ENCODE measurements around the gene ATOH8.
"Not testable (repeated sequence)": the region's sequence is repeated elsewhere in the genome, so short reads cannot be mapped to it uniquely, and the experiment has no call there.

The ATOH8 gene

DNA sequence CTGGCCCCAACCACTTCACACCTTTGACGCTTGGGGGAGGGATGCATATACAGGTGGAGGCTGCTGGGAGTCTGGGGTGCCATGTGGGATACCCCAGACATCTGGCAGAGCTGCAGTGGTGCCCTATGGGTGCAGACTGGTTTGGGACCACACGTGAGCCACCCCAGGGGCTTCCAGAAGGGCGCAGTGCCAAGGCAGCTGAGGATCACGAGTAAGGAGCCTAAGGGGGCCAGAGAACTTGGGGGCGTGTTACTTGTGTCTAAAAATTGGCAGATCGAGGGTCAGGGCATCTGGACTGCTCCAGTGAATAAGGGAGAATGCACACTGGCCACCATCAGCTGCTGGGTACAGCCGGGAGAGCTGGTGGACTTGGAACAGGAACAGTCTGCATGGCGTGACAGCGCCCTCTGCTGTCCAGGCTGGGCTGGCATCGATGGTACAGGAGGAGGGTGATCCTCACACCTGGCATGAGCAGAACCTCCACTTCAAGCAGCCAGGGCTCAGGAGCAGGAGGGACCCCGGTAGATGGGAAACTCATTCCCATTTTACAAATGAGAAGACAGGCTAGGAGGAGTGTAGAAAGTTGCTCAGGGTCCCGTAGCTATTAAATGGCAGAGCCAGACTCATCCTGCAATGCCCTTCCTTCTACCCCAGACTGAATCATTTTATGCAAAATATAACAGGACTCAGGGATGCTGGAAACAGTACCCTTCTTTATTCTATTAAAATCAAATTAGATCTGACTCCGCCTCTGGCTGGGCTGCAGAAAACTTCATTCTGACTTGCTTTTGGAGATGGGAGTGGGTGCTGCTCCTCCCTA, 60.4 kb downstream of the ATOH8 start:
- Mint-ChIP-seq H3K4me3 (no peak overlapping the region), H3K27me3 (peaks cover 53% of the 10 kb centered on the region), H3K4me1 (peaks cover 8% of the 10 kb centered on the region), H3K27ac (no peak overlapping the region), H3K36me3 (no peaks in the 10 kb centered on the region), H3K9me3 (no peaks in the 10 kb centered on the region)
- peak; percentile 89 for ATAC-seq

- no peak for ATAC-seq
- Mint-ChIP-seq H3K36me3 (no peaks in the 10 kb centered on the region), H3K27ac (no peak overlapping the region), H3K4me3 (no peak overlapping the region), H3K4me1 (peaks cover 8% of the 10 kb centered on the region), H3K27me3 (peaks cover 52% of the 10 kb centered on the region), H3K9me3 (no peaks in the 10 kb centered on the region)
Observed at GRCh38 chr2:85814802-85815550, 61.2 kb downstream of the ATOH8 start.

DNA sequence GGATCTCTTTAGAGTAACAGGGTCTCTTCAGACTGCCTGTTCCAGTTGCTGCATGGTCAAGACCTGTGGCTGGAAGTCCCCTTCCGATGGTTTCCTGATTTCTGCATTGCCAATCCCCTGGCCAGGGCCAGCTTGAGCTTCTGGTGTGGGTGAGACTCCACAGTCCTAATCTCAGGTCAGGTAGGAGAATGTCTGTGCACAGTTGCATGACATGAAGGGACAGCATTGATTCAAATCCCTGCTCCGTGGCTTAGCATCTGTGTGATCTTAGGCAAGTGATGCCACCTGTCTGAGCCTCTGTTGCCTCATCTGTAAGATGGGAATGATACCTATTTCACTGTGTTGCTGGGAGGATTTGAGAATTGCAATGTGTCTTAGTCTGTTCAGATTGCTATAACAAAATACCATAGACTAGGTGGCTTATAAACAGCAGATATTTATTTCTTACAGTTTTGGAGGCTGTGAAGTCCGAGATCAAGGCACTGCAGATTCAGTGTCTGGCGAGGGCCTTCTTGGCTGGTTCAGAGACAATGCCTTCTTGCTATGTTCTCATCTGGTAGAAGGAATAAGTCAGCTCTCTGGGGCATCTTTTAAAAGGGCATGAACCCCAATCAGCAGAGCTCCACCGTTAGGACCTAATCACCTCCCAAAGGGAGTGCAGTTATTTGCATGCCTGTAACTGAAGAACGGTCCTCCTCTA, 66.2 kb downstream of the ATOH8 start:
- peaks cover 21% of the 10 kb centered on the region for H3K27me3 Mint-ChIP-seq
- no peaks in the 10 kb centered on the region for H3K9me3 Mint-ChIP-seq
- no peak overlapping the region for H3K4me3 Mint-ChIP-seq
- H3K36me3 Mint-ChIP-seq: no peaks in the 10 kb centered on the region
- ATAC-seq: no peak
- H3K27ac Mint-ChIP-seq: no peak overlapping the region
- no peaks in the 10 kb centered on the region for H3K4me1 Mint-ChIP-seq

GRCh38 chr2:85822766-85823165, 69.0 kb downstream of the ATOH8 start:
- ATAC-seq: no peak
- H3K4me1 Mint-ChIP-seq: peaks cover 11% of the 10 kb centered on the region
- no peaks in the 10 kb centered on the region for H3K36me3 Mint-ChIP-seq
- H3K4me3 Mint-ChIP-seq: no peak overlapping the region
- peaks cover 17% of the 10 kb centered on the region for H3K27me3 Mint-ChIP-seq
- no peak overlapping the region for H3K27ac Mint-ChIP-seq
- H3K9me3 Mint-ChIP-seq: no peaks in the 10 kb centered on the region

DNA sequence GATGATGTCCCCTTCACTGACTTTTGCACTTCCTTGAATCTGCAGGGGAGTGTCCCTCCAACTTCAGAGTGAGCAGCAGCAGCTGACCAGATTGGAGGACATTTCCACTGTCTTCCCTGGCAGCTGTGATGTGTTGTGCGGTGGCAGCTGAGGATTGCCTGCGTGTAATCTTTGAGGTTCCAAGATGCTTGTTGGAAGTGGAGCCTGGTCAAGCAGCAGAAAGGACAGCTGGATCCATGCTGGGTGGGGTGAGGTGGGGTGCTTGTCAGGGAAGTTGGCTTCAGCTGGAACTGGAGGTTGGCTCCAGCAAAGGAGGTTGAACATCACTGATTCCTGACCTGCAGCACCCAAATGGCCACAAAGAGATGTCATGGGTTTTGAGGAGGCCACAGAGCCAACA, 70.2 kb downstream of the ATOH8 start:
- no peak overlapping the region for H3K4me3 Mint-ChIP-seq
- peaks cover 17% of the 10 kb centered on the region for H3K4me1 Mint-ChIP-seq
- H3K9me3 Mint-ChIP-seq: no peaks in the 10 kb centered on the region
- ATAC-seq: no peak
- H3K27ac Mint-ChIP-seq: no peak overlapping the region
- peaks cover 12% of the 10 kb centered on the region for H3K27me3 Mint-ChIP-seq
- no peaks in the 10 kb centered on the region for H3K36me3 Mint-ChIP-seq

- Mint-ChIP-seq H3K27me3 (no peaks in the 10 kb centered on the region), H3K36me3 (no peaks in the 10 kb centered on the region), H3K4me1 (peaks cover 35% of the 10 kb centered on the region), H3K9me3 (no peaks in the 10 kb centered on the region), H3K27ac (peak overlapping the region; percentile 75), H3K4me3 (peak overlapping the region; percentile 48)
- ATAC-seq: peak; percentile 96
Observed at GRCh38 chr2:85826990-85827878, 73.4 kb downstream of the ATOH8 start.

GRCh38 chr2:85827879-85828569, 74.2 kb downstream of the ATOH8 start:
- peak overlapping the region; percentile 48 for H3K4me3 Mint-ChIP-seq
- H3K4me1 Mint-ChIP-seq: peaks cover 35% of the 10 kb centered on the region
- H3K9me3 Mint-ChIP-seq: no peaks in the 10 kb centered on the region
- H3K27ac Mint-ChIP-seq: peak overlapping the region; percentile 75
- H3K27me3 Mint-ChIP-seq: no peaks in the 10 kb centered on the region
- H3K36me3 Mint-ChIP-seq: no peaks in the 10 kb centered on the region
- no peak for ATAC-seq

- ATAC-seq: no peak
- Mint-ChIP-seq H3K4me1 (peaks cover 35% of the 10 kb centered on the region), H3K36me3 (no peaks in the 10 kb centered on the region), H3K4me3 (no peak overlapping the region), H3K9me3 (no peaks in the 10 kb centered on the region), H3K27me3 (no peaks in the 10 kb centered on the region), H3K27ac (no peak overlapping the region)
Observed at GRCh38 chr2:85828725-85829124, 74.9 kb downstream of the ATOH8 start.

- not testable (repeated sequence) for H3K4me3 Mint-ChIP-seq, H3K9me3 Mint-ChIP-seq, H3K27ac Mint-ChIP-seq, H3K27me3 Mint-ChIP-seq, H3K36me3 Mint-ChIP-seq, ATAC-seq
- peaks cover 35% of the 10 kb centered on the region for H3K4me1 Mint-ChIP-seq
Observed at GRCh38 chr2:85829394-85829793, 75.6 kb downstream of the ATOH8 start.

- peaks cover 3% of the 10 kb centered on the region for H3K9me3 Mint-ChIP-seq
- ATAC-seq: no peak
- H3K36me3 Mint-ChIP-seq: peaks cover 5% of the 10 kb centered on the region
- H3K4me3 Mint-ChIP-seq: no peak overlapping the region
- H3K27ac Mint-ChIP-seq: no peak overlapping the region
- peaks cover 35% of the 10 kb centered on the region for H3K4me1 Mint-ChIP-seq
- no peaks in the 10 kb centered on the region for H3K27me3 Mint-ChIP-seq
Observed at GRCh38 chr2:85830645-85831044, 76.9 kb downstream of the ATOH8 start.

DNA sequence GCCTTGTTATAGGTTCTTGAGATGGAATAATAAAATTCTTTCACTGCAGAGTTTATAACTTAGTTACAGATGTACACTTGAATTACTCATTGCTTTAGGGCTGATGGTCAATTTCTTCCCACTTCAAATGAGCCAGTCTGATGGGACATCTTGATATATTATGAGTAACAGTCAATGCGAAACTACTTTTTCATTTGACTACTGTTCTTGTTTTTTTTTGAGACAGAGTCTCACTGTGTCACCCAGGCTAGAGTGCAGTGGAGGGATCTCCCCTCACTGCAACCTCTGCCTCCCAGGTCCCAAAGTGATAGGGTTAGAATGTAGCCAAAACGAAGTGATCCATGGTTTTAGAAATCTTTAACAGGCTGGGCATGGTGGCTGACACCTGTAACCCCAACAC, 77.9 kb downstream of the ATOH8 start:
- Mint-ChIP-seq H3K4me3 (no peak overlapping the region), H3K36me3 (peaks cover 13% of the 10 kb centered on the region), H3K27ac (no peak overlapping the region), H3K27me3 (no peaks in the 10 kb centered on the region), H3K4me1 (peaks cover 35% of the 10 kb centered on the region), H3K9me3 (peaks cover 3% of the 10 kb centered on the region)
- no peak for ATAC-seq

- Mint-ChIP-seq H3K36me3 (peaks cover 31% of the 10 kb centered on the region), H3K4me1 (peaks cover 27% of the 10 kb centered on the region), H3K9me3 (peaks cover 3% of the 10 kb centered on the region), H3K27me3 (no peaks in the 10 kb centered on the region), H3K27ac (no peak overlapping the region), H3K4me3 (no peak overlapping the region)
- ATAC-seq: no peak
Observed at GRCh38 chr2:85834466-85834865, 80.7 kb downstream of the ATOH8 start.
